ENCODE results near the gene ELMO1.

Gene ELMO1

DNA sequence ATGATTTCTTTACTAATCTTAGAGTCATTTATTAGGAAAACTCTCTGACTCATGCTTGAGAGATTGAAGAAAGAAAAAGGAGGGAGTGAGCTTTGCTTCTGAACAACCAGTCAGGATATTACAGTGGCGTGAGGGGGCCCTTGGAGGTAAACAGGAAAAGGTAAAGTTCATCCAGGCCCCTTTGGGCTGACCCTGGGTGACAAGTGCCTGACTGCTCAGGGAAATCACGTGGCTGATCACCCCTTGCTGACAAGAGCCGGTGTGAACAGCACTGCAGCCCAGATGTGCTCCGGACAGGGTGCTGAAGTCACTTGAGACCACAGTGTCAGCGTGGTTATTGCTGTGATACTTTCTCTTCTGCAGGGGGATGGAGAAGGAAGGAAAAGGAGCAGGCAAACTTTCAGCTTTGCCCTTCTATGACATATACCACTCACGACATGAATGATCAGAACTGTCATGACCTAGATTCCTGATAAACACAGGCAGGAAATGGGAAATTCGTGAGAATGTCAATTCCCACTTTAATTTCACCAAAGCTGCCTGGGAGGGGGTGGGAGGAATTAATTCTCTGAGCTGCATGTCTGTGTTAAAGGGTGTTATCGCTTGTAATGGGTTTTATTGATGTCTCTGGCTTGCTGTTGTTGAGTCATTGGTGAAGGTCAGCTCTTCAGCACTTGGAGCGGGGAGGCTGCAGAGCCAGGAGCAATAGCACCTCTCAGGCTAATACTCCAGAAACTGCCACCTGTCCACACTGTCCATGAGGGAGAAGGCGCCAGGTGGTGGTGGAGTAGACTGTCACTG lies 584.6 kb downstream of the ELMO1 start:
- ChIA-PET CTCF (interaction anchor here (0.6 kb wide), 1 partner anchor 1611 kb away, joined by 3 read pairs; no protein-coding TSS in a partner anchor), POLR2A (ENCODE audit: low non-redundant PET) (no interaction called here)
- TF ChIP-seq, protein P1, sequence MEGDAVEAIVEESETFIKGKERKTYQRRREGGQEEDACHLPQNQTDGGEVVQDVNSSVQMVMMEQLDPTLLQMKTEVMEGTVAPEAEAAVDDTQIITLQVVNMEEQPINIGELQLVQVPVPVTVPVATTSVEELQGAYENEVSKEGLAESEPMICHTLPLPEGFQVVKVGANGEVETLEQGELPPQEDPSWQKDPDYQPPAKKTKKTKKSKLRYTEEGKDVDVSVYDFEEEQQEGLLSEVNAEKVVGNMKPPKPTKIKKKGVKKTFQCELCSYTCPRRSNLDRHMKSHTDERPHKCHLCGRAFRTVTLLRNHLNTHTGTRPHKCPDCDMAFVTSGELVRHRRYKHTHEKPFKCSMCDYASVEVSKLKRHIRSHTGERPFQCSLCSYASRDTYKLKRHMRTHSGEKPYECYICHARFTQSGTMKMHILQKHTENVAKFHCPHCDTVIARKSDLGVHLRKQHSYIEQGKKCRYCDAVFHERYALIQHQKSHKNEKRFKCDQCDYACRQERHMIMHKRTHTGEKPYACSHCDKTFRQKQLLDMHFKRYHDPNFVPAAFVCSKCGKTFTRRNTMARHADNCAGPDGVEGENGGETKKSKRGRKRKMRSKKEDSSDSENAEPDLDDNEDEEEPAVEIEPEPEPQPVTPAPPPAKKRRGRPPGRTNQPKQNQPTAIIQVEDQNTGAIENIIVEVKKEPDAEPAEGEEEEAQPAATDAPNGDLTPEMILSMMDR (conservative IDR thresholded peaks at IDR 0.05; ENCODE audit: low read depth): no peak
- H3K27ac ChIP-seq: no peak overlapping the region
- no peak for DNase-seq (ENCODE audit: low spot score)

DNA sequence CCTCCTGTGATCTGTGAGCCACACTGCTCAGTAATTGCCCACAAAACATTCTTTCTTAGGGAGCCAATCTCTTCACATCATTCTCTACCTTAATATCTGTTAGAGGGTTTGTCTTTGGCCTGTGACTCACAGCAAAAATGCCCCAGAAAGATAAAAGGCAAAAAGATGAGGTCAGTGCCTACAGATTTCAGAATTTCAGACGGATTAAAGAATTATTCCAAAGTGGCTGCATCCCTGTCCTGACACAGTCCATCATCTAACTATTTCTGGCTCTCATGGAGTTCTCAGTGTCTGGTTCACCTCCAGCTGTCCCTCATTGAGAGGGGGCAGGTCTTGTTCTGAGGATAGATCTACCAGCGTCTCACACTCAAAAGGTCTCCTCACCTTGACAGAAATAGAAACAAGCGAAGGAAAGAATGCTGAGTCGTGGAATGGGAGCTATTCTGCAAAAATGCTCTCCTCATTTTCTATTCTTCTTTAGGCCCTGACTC lies 585.8 kb downstream of the ELMO1 start:
- CTCF ChIA-PET: no interaction called here
- DNase-seq (ENCODE audit: low spot score): no peak
- H3K27ac ChIP-seq: no peak overlapping the region
- POLR2A ChIA-PET (ENCODE audit: low non-redundant PET): no interaction called here
- TF ChIP-seq, protein P1 (conservative IDR thresholded peaks at IDR 0.05; ENCODE audit: low read depth): no peak

DNA sequence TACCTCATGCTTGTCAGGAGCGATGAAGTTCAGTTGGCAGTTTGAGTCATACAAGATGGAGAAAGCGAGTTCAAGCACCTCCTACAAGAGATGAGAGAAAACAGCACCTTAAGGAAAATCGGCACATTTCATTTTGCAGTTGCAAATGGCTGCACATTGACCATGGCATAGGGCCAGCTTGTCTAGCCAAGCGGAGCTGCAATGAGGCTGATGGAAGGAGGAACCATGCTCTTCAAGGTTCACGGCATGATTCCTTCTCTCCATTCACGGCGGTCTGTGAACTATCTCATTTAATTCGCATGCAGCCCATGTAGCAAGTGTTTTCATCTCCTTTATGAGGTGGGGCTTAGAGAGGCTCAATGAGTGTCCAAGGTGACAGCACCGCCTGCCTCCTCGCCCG lies 587.0 kb downstream of the ELMO1 start:
- TF ChIP-seq, protein P1 (conservative IDR thresholded peaks at IDR 0.05; ENCODE audit: low read depth): no peak
- DNase-seq (ENCODE audit: low spot score): no peak
- POLR2A ChIA-PET (ENCODE audit: low non-redundant PET): no interaction called here
- H3K27ac ChIP-seq: no peak overlapping the region
- CTCF ChIA-PET: no interaction called here

DNA sequence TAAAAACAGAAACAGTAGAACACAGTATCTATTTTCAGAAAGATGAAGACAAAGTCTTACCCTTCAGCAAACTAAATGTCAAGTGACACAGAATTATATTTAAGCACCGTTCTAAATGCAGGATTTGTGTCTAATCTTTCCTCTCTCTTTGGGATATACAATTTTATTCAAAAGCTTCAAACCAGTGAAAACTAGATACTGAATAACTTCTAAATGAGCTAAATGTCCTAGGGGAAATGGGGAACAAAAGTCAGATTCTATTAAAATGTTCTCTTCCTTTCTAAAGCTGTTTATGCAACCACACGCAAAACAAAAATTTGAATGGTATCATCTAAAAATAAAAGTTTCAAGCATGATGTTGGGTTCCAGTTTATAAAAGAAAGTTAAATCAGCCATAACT lies 588.0 kb downstream of the ELMO1 start:
- TF ChIP-seq, protein P1 (conservative IDR thresholded peaks at IDR 0.05; ENCODE audit: low read depth): no peak
- ChIA-PET CTCF (no interaction called here), POLR2A (ENCODE audit: low non-redundant PET) (no interaction called here)
- H3K27ac ChIP-seq: no peak overlapping the region
- no peak for DNase-seq (ENCODE audit: low spot score)

DNA sequence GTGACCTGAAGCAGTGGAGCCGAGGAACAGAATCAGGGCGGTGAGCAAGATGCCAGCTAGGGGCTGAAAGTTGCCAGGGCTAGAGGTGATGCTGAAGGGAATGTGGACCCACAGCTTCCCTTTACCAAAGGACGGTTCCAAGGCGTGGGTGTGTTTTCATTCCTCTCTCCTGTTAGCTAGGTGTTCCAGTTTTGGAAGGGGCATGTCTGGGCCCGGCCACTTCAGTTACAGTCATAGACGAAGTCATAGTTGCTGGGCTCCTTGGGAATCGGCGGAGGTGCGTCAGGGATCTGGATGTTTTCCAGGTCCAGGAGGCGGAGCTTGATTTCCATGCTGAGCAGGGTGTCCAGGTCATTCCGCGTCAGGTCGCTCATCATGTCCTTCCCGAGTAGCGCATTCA lies 593.3 kb downstream of the ELMO1 start:
- no peak overlapping the region for H3K27ac ChIP-seq
- ChIA-PET CTCF (interaction anchor here (0.8 kb wide), 1 partner anchor 26 kb away, joined by 3 read pairs; no protein-coding TSS in a partner anchor), POLR2A (ENCODE audit: low non-redundant PET) (no interaction called here)
- peak; percentile 76 for DNase-seq (ENCODE audit: low spot score)
- TF ChIP-seq, protein P1 (conservative IDR thresholded peaks at IDR 0.05; ENCODE audit: low read depth): no peak

DNA sequence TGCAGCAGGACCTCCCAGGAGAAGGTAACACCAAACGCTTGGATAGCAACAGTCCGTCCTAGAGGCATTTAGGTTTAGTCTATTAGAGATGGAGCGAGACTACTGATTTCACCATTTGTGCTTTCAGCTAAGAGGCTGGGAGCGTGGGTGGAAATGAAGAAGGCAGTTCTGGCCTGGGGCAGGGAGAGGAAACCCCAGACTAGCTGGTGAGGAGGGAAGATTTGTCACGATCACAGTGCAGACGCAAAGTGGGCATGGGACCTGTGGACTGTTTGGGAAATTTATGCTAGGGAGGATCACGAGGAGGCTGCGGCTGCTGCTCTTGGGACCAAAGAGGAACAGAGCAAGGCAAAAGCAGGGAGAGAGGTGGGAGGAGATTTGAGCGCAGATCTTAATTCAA lies 594.0 kb downstream of the ELMO1 start:
- ChIA-PET POLR2A (ENCODE audit: low non-redundant PET) (no interaction called here), CTCF (interaction anchor here (0.6 kb wide), 2 partner anchors 755 to 1515 kb away, joined by 4 to 6 read pairs; no protein-coding TSS in a partner anchor)
- TF ChIP-seq, protein P1 (conservative IDR thresholded peaks at IDR 0.05; ENCODE audit: low read depth): no peak
- H3K27ac ChIP-seq: no peak overlapping the region
- no peak for DNase-seq (ENCODE audit: low spot score)
